HepG2 (cell line): Measurements from ENCODE around the gene CHMP6. TPM values are rescaled to one million over a fixed set of nuclear protein-coding genes. Genes with fewer than 3 reads are reported as not detected.

ENCODE experiments used
- AGO2 ChIP-seq: fragments of 200-400 bp; formaldehyde crosslinking; optimal IDR thresholded peaks from 2 replicates; pipeline ENCODE3; 2017; ENCODE audit warnings: mild to moderate bottlenecking, low read depth, low read length, moderate library complexity
- AKAP8 ChIP-seq: sonication (generic); formaldehyde crosslinking; IDR thresholded peaks from 2 replicates; pipeline ENCODE4 v1.5.1; 2020; ENCODE audit warnings: mild to moderate bottlenecking, missing genetic modification reagents
- CHCHD3 ChIP-seq: sonication (generic); formaldehyde crosslinking; IDR thresholded peaks from 2 replicates; pipeline ENCODE4 v1.8.0; 2022; ENCODE audit warnings: mild to moderate bottlenecking, missing genetic modification reagents, moderate library complexity
- HES4 ChIP-seq: sonication (generic); formaldehyde crosslinking; IDR thresholded peaks from 2 replicates; pipeline ENCODE4 v1.9.0; 2021; ENCODE audit warnings: mild to moderate bottlenecking, missing genetic modification reagents, borderline replicate concordance
- HNF4G ChIP-seq, 2 experiments: sonication (generic) in 1 of 2; formaldehyde crosslinking in 1 of 2; IDR thresholded peaks; 2 replicates each; pipeline versions ENCODE4 v1.4.0 to v1.6.1; 2011 to 2020; ENCODE audit warnings: borderline replicate concordance in 2 of 2, low read depth in 2 of 2, mild to moderate bottlenecking in 2 of 2, low read length in 1 of 2, missing genetic modification reagents in 1 of 2, moderate library complexity in 1 of 2
- NFKB2 ChIP-seq: sonication (generic); formaldehyde crosslinking; IDR thresholded peaks from 2 replicates; pipeline ENCODE4 v1.4.0; 2020; ENCODE audit warnings: missing genetic modification reagents, borderline replicate concordance
- POLR2AphosphoS5 ChIP-seq: IDR thresholded peaks from 2 replicates; pipeline ENCODE4 v1.6.1; 2012; ENCODE audit warnings: low read depth, low read length
- POLR2G ChIP-seq: fragments of 200-400 bp; formaldehyde crosslinking; IDR thresholded peaks from 2 replicates; pipeline ENCODE4 v1.6.1; 2018; ENCODE audit warnings: mild to moderate bottlenecking, low read depth, low read length, moderate library complexity
- RBFOX2 ChIP-seq: fragments of 200-400 bp; formaldehyde crosslinking; IDR thresholded peaks from 2 replicates; pipeline ENCODE4 v1.6.1; 2017; ENCODE audit warnings: low read depth, mild to moderate bottlenecking, low read length
- RFX1 ChIP-seq: fragments of 450-650 bp; IDR thresholded peaks from 2 replicates; pipeline ENCODE4 v1.6.1; 2017
- SMARCE1 ChIP-seq: fragments of 450-650 bp; IDR thresholded peaks from 2 replicates; pipeline ENCODE4 v1.6.1; 2017; ENCODE audit warnings: borderline replicate concordance
- SNAPC2 ChIP-seq: sonication (generic); formaldehyde crosslinking; IDR thresholded peaks from 2 replicates; pipeline ENCODE4 v1.8.1; 2022; ENCODE audit warnings: mild to moderate bottlenecking, missing genetic modification reagents
- SRSF1 ChIP-seq: fragments of 200-400 bp; formaldehyde crosslinking; optimal IDR thresholded peaks from 2 replicates; pipeline ENCODE3; 2017; ENCODE audit warnings: mild to moderate bottlenecking, low read depth, low read length, moderate library complexity
- XRCC5 ChIP-seq: fragments of 200-400 bp; formaldehyde crosslinking; optimal IDR thresholded peaks from 2 replicates; pipeline ENCODE3; 2017; ENCODE audit warnings: mild to moderate bottlenecking, low read length
- ZNF30 ChIP-seq: sonication (generic); formaldehyde crosslinking; IDR thresholded peaks from 2 replicates; pipeline ENCODE4 v1.5.0; 2020; ENCODE audit warnings: mild to moderate bottlenecking, missing genetic modification reagents
- ZNF34 ChIP-seq: sonication (generic); formaldehyde crosslinking; IDR thresholded peaks from 2 replicates; pipeline ENCODE4 v1.4.0; 2020; ENCODE audit warnings: mild to moderate bottlenecking, missing genetic modification reagents, borderline replicate concordance
- ZNF431 ChIP-seq: sonication (generic); formaldehyde crosslinking; IDR thresholded peaks from 2 replicates; pipeline ENCODE4 v1.9.0; 2022; ENCODE audit warnings: missing genetic modification reagents, low read depth, mild to moderate bottlenecking, borderline replicate concordance
- ZNF563 ChIP-seq: sonication (generic); formaldehyde crosslinking; IDR thresholded peaks from 2 replicates; pipeline ENCODE4 v1.8.0; 2022; ENCODE audit warnings: mild to moderate bottlenecking, moderate library complexity, missing genetic modification reagents
- ZNF737 ChIP-seq: sonication (generic); formaldehyde crosslinking; IDR thresholded peaks from 2 replicates; pipeline ENCODE4 v1.5.0; 2020; ENCODE audit warnings: missing genetic modification reagents, mild to moderate bottlenecking, borderline replicate concordance
- polyA plus RNA-seq, 8 experiments: library from polyadenylated mRNA; depleted of rRNA in 3 of 8; stranded (reverse) in 7 of 8; unstranded in 1 of 8; fragments of >200 nt; fragmentation: Illumina TruSeq in 4 of 8; extraction: Trizol in 4 of 8; gene quantifications; 2 replicates each; pipeline versions ENCODE4 v1.2.1 to v1.2.3, GENCODE V29; 2011 to 2016; ENCODE audit warnings: low read depth in 4 of 8, missing spikeins in 1 of 8, mixed read lengths in 1 of 8; ENCODE audit not compliant: insufficient read depth in 1 of 8
- total RNA-seq, 5 experiments: library from RNA; depleted of rRNA; stranded (reverse); fragments of >200 nt; fragmentation: Illumina TruSeq; extraction: Trizol; gene quantifications; 2 replicates each; pipeline ENCODE4 v1.2.3, GENCODE V29; 2016; ENCODE audit warnings: low read depth in 1 of 5
- TF ChIP-seq, protein P1 (sequence below): sonication (generic); formaldehyde crosslinking; IDR thresholded peaks from 2 replicates; pipeline ENCODE4 v1.9.0; 2021; ENCODE audit warnings: missing genetic modification reagents, borderline replicate concordance
- TF ChIP-seq, protein P2 (sequence below): sonication (generic); formaldehyde crosslinking; IDR thresholded peaks from 2 replicates; pipeline ENCODE4 v1.4.0; 2020; ENCODE audit warnings: missing genetic modification reagents
- TF ChIP-seq, protein P3 (sequence below): sonication (generic); formaldehyde crosslinking; IDR thresholded peaks from 2 replicates; pipeline ENCODE4 v1.4.0; 2020; ENCODE audit warnings: missing genetic modification reagents
- TF ChIP-seq, protein P4 (sequence below): sonication (generic); formaldehyde crosslinking; IDR thresholded peaks from 2 replicates; pipeline ENCODE4 v1.4.0; 2020; ENCODE audit warnings: missing genetic modification reagents, mild to moderate bottlenecking, borderline replicate concordance

Gene CHMP6
- total and polyA plus RNA-seq, 2 of the 13 experiments (the other 11 are each of a cell fraction or from before 2014, with no cell fraction given) = 11.1 to 24.2 TPM

DNA sequence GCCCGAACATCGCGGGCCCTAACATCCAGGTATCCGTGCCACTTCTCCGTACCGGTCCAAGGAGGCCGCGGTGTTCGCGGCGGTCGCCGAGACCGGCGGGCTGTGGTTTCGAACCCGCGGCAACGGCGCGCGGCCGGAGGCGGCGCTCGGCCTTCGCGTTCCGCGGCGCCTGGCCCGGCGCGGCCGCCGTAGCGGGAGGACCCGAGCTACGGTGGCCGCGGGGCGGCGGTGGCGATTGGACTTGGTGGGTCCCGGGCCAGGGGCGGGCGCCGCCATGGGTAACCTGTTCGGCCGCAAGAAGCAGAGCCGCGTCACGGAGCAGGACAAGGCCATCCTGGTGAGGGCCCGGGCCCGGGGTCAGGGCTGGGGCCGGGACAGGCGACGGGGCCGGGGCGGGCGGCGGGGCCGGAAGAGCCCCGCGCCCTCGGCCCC lies at the start of gene CHMP6 (continued):
- TF ChIP-seq AKAP8 (CRISPR knock-in tag) (no peak), RBFOX2 (peak; percentile 80), SMARCE1 (no peak), AGO2 (peak; percentile 21), XRCC5 (peak; percentile 29), HES4 (CRISPR knock-in tag) (no peak), ZNF431 (CRISPR knock-in tag) (0 out of 2 replicates have a peak, but pooled peaks have one; percentile 57), CHCHD3 (CRISPR knock-in tag) (no peak), NFKB2 (CRISPR knock-in tag) (no peak), ZNF737 (CRISPR knock-in tag) (no peak), HNF4G (IDR thresholded peaks at IDR 0.05; ENCODE audit: borderline replicate concordance, low read depth, low read length) (peak; percentile 39; the same call in 1 of the 2 replicates), HNF4G (CRISPR knock-in tag; IDR thresholded peaks at IDR 0.05; ENCODE audit: borderline replicate concordance, low read depth) (no peak), ZNF30 (no peak), POLR2AphosphoS5 (peak; percentile 50; the same call in 1 of the 2 replicates), ZNF563 (CRISPR knock-in tag) (peak; percentile 40), POLR2G (peak; percentile 71), RFX1 (no peak), ZNF34 (CRISPR knock-in tag) (no peak), SNAPC2 (CRISPR knock-in tag) (no peak), SRSF1 (no peak)
- TF ChIP-seq, protein P1, sequence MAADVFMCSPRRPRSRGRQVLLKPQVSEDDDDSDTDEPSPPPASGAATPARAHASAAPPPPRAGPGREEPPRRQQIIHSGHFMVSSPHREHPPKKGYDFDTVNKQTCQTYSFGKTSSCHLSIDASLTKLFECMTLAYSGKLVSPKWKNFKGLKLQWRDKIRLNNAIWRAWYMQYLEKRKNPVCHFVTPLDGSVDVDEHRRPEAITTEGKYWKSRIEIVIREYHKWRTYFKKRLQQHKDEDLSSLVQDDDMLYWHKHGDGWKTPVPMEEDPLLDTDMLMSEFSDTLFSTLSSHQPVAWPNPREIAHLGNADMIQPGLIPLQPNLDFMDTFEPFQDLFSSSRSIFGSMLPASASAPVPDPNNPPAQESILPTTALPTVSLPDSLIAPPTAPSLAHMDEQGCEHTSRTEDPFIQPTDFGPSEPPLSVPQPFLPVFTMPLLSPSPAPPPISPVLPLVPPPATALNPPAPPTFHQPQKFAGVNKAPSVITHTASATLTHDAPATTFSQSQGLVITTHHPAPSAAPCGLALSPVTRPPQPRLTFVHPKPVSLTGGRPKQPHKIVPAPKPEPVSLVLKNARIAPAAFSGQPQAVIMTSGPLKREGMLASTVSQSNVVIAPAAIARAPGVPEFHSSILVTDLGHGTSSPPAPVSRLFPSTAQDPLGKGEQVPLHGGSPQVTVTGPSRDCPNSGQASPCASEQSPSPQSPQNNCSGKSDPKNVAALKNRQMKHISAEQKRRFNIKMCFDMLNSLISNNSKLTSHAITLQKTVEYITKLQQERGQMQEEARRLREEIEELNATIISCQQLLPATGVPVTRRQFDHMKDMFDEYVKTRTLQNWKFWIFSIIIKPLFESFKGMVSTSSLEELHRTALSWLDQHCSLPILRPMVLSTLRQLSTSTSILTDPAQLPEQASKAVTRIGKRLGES (CRISPR knock-in tag) = no peak
- TF ChIP-seq, protein P2, sequence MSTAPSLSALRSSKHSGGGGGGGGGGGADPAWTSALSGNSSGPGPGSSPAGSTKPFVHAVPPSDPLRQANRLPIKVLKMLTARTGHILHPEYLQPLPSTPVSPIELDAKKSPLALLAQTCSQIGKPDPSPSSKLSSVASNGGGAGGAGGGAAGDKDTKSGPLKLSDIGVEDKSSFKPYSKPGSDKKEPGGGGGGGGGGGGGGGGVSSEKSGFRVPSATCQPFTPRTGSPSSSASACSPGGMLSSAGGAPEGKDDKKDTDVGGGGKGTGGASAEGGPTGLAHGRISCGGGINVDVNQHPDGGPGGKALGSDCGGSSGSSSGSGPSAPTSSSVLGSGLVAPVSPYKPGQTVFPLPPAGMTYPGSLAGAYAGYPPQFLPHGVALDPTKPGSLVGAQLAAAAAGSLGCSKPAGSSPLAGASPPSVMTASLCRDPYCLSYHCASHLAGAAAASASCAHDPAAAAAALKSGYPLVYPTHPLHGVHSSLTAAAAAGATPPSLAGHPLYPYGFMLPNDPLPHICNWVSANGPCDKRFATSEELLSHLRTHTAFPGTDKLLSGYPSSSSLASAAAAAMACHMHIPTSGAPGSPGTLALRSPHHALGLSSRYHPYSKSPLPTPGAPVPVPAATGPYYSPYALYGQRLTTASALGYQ (CRISPR knock-in tag) = 0 out of 2 replicates have a peak, but pooled peaks have one; percentile 32
- TF ChIP-seq, protein P3, sequence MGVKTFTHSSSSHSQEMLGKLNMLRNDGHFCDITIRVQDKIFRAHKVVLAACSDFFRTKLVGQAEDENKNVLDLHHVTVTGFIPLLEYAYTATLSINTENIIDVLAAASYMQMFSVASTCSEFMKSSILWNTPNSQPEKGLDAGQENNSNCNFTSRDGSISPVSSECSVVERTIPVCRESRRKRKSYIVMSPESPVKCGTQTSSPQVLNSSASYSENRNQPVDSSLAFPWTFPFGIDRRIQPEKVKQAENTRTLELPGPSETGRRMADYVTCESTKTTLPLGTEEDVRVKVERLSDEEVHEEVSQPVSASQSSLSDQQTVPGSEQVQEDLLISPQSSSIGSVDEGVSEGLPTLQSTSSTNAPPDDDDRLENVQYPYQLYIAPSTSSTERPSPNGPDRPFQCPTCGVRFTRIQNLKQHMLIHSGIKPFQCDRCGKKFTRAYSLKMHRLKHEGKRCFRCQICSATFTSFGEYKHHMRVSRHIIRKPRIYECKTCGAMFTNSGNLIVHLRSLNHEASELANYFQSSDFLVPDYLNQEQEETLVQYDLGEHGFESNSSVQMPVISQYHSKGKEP (CRISPR knock-in tag) = no peak
- TF ChIP-seq, protein P4, sequence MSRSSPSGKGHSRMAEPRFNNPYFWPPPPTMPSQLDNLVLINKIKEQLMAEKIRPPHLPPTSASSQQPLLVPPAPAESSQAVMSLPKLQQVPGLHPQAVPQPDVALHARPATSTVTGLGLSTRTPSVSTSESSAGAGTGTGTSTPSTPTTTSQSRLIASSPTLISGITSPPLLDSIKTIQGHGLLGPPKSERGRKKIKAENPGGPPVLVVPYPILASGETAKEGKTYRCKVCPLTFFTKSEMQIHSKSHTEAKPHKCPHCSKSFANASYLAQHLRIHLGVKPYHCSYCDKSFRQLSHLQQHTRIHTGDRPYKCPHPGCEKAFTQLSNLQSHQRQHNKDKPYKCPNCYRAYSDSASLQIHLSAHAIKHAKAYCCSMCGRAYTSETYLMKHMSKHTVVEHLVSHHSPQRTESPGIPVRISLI (CRISPR knock-in tag) = peak; percentile 7; the same call in 1 of the 2 replicates
